GM19324 (cell line): Measurements from ENCODE around the gene RNF223.
"Not testable (repeated sequence)": the region's sequence is repeated elsewhere in the genome, so short reads cannot be mapped to it uniquely, and the experiment has no call there.

Source experiments
- ATAC-seq: cut with Tn5 transposase; IDR thresholded peaks from one replicate; pipeline ENCODE4 v1.9.1; 2021; ENCODE audit warnings: mild to moderate bottlenecking, moderate library complexity; ENCODE audit not compliant: unreplicated experiment, low FRiP score

Gene RNF223

GRCh38 chr1:1033009-1033587 lies 41.0 kb downstream of the RNF223 start:
- ATAC-seq = peak; percentile 84

- ATAC-seq = no peak
Measured at GRCh38 chr1:1032424-1032823, 41.7 kb downstream of the RNF223 start.

GRCh38 chr1:1031659-1032235 lies 42.4 kb downstream of the RNF223 start:
- no peak for ATAC-seq

GRCh38 chr1:1030867-1031658 lies 43.0 kb downstream of the RNF223 start:
- ATAC-seq = not testable (repeated sequence)

- ATAC-seq = no peak
Measured at GRCh38 chr1:1027791-1028190, 46.3 kb downstream of the RNF223 start.

GRCh38 chr1:1026599-1027413 lies 47.3 kb downstream of the RNF223 start:
- no peak for ATAC-seq

GRCh38 chr1:1025730-1026129 lies 48.4 kb downstream of the RNF223 start:
- no peak for ATAC-seq

GRCh38 chr1:1024771-1025699 lies 49.1 kb downstream of the RNF223 start:
- ATAC-seq = no peak

- no peak for ATAC-seq
Measured at GRCh38 chr1:1024149-1024770, 49.8 kb downstream of the RNF223 start.

GRCh38 chr1:1023700-1024099 lies 50.4 kb downstream of the RNF223 start:
- ATAC-seq = no peak

GRCh38 chr1:1022302-1023009 lies 51.6 kb downstream of the RNF223 start:
- ATAC-seq = no peak

GRCh38 chr1:1021920-1022259 lies 52.2 kb downstream of the RNF223 start:
- no peak for ATAC-seq

GRCh38 chr1:1021010-1021919 lies 52.8 kb downstream of the RNF223 start:
- no peak for ATAC-seq
